DMS114 treated with DMSO at 0.1 percent for 48 hours (cell line): ENCODE data around the gene XAGE3.
"Not testable (repeated sequence)": the region's sequence is repeated elsewhere in the genome, so short reads cannot be mapped to it uniquely, and the experiment has no call there.

Experiments used
- DNase-seq: peaks from one replicate; lab custom pipeline; 2025; ENCODE audit not compliant: unreplicated experiment; lab: John Stamatoyannopoulos, UW

Gene XAGE3

GRCh38 chrX:52843619-52844018, 24.3 kb downstream of the XAGE3 start:
- not testable (repeated sequence) for DNase-seq

GRCh38 chrX:52839137-52839536, 28.7 kb downstream of the XAGE3 start:
- no peak for DNase-seq

GRCh38 chrX:52830551-52830950, 37.3 kb downstream of the XAGE3 start:
- DNase-seq = no peak

GRCh38 chrX:52824608-52825007, 43.3 kb downstream of the XAGE3 start:
- no peak for DNase-seq

GRCh38 chrX:52821079-52821760, 46.7 kb downstream of the XAGE3 start:
- DNase-seq = no peak

- no peak for DNase-seq
Observed at GRCh38 chrX:52819788-52820187, 48.1 kb downstream of the XAGE3 start.
